HepG2 (cell line): ENCODE measurements around the gene NEK5.

Experiments used
- ATF7 ChIP-seq, 2 experiments: fragments of 450-650 bp in 1 of 2; sonication (generic) in 1 of 2; formaldehyde crosslinking in 1 of 2; IDR thresholded peaks; 2 replicates each; pipeline versions ENCODE4 v1.4.0 to v1.6.1; 2016 to 2020; ENCODE audit warnings: antibody characterized with exemption in 1 of 2, mild to moderate bottlenecking in 1 of 2, missing genetic modification reagents in 1 of 2
- ETV5 ChIP-seq: IDR thresholded peaks from 2 replicates; pipeline ENCODE4 v1.6.1; 2018; ENCODE audit warnings: missing biosample characterization, missing genetic modification reagents, inconsistent platforms, borderline replicate concordance
- JUND ChIP-seq: sonication (generic); formaldehyde crosslinking; IDR thresholded peaks from 2 replicates; pipeline ENCODE4 v1.8.0; 2022; ENCODE audit warnings: mild to moderate bottlenecking, missing genetic modification reagents
- NFYB ChIP-seq: sonication (generic); formaldehyde crosslinking; IDR thresholded peaks from 2 replicates; pipeline ENCODE4 v1.4.0; 2020; ENCODE audit warnings: missing genetic modification reagents
- PRMT3 ChIP-seq: sonication (generic); formaldehyde crosslinking; IDR thresholded peaks from 2 replicates; pipeline ENCODE4 v1.8.1; 2022; ENCODE audit warnings: low read depth, mild to moderate bottlenecking, moderate library complexity, missing genetic modification reagents, borderline replicate concordance
- RBAK ChIP-seq: sonication (generic); formaldehyde crosslinking; IDR thresholded peaks from 2 replicates; pipeline ENCODE4 v1.5.1; 2020; ENCODE audit warnings: mild to moderate bottlenecking, missing genetic modification reagents
- SAFB2 ChIP-seq: sonication (generic); formaldehyde crosslinking; IDR thresholded peaks from 2 replicates; pipeline ENCODE4 v1.5.1; 2020; ENCODE audit warnings: missing genetic modification reagents, low read depth, mild to moderate bottlenecking, borderline replicate concordance
- TF ChIP-seq, protein P1 (sequence below): sonication (generic); formaldehyde crosslinking; IDR thresholded peaks from 2 replicates; pipeline ENCODE4 v1.5.0; 2020; ENCODE audit warnings: mild to moderate bottlenecking, missing genetic modification reagents, moderate library complexity
- TF ChIP-seq, protein P2 (sequence below): IDR thresholded peaks from 2 replicates; pipeline ENCODE4 v1.6.1; 2016

DNA sequence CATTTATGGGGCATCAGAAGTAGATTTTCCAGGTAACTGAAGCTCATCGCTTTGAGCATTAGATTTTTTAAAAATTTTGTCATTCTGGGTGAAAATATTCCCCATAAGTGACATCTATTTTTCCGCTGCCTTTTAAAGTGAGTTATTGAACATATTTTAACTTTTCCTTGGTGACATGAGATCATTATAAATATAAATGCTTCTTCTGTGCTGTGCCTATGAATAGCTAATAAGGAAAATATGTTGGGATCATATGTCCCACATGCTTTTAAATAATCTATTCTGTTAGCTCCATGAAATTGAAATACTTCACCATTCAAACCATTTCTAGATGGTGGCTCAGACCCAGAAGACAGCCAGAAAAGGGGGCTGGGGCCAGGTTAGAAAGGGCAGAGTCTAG is 131.7 kb downstream of the NEK5 start:
- no peak for TF ChIP-seq PRMT3
- no peak for TF ChIP-seq ETV5 (CRISPR knock-in tag)
- no peak for TF ChIP-seq SAFB2
- no peak for TF ChIP-seq NFYB (CRISPR knock-in tag)
- TF ChIP-seq, protein P1, sequence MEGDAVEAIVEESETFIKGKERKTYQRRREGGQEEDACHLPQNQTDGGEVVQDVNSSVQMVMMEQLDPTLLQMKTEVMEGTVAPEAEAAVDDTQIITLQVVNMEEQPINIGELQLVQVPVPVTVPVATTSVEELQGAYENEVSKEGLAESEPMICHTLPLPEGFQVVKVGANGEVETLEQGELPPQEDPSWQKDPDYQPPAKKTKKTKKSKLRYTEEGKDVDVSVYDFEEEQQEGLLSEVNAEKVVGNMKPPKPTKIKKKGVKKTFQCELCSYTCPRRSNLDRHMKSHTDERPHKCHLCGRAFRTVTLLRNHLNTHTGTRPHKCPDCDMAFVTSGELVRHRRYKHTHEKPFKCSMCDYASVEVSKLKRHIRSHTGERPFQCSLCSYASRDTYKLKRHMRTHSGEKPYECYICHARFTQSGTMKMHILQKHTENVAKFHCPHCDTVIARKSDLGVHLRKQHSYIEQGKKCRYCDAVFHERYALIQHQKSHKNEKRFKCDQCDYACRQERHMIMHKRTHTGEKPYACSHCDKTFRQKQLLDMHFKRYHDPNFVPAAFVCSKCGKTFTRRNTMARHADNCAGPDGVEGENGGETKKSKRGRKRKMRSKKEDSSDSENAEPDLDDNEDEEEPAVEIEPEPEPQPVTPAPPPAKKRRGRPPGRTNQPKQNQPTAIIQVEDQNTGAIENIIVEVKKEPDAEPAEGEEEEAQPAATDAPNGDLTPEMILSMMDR (CRISPR knock-in tag): no peak
- TF ChIP-seq ATF7 (IDR thresholded peaks at IDR 0.05): no peak
- TF ChIP-seq ATF7 (CRISPR knock-in tag; IDR thresholded peaks at IDR 0.05): no peak
- no peak for TF ChIP-seq RBAK (CRISPR knock-in tag)
- TF ChIP-seq JUND: no peak
- TF ChIP-seq, protein P2, sequence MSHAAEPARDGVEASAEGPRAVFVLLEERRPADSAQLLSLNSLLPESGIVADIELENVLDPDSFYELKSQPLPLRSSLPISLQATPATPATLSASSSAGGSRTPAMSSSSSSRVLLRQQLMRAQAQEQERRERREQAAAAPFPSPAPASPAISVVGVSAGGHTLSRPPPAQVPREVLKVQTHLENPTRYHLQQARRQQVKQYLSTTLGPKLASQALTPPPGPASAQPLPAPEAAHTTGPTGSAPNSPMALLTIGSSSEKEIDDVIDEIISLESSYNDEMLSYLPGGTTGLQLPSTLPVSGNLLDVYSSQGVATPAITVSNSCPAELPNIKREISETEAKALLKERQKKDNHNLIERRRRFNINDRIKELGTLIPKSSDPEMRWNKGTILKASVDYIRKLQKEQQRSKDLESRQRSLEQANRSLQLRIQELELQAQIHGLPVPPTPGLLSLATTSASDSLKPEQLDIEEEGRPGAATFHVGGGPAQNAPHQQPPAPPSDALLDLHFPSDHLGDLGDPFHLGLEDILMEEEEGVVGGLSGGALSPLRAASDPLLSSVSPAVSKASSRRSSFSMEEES (CRISPR knock-in tag): no peak
